Measurements from ENCODE around the gene LYZL4.

DNA sequence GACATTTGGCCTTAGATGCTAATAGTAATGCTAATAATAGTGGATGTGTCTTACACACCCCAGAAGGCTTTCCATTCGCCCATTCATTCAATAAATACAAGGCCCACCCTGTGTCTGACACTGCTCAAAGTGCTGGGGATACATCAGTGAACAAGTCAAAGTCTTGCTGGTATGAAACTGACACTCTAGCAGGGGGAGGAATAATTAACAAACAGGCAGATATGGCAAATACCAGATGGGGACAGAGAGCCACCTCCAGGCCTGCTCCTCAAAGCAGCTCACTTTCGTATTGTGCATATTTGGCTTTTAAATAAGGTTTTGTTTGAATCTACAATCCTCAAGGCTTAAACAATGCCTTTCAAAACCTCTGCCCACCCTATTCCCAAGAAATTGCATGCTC lies 28.3 kb upstream of the LYZL4 start:
- TF ChIP-seq POLR2A (IDR thresholded peaks at IDR 0.05; ENCODE audit: extremely low read depth, insufficient read length), result no peak
- TF ChIP-seq, protein P1, sequence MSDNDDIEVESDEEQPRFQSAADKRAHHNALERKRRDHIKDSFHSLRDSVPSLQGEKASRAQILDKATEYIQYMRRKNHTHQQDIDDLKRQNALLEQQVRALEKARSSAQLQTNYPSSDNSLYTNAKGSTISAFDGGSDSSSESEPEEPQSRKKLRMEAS (IDR thresholded peaks at IDR 0.05; ENCODE audit: low read depth, low read length), result no peak
- TF ChIP-seq, protein P2, sequence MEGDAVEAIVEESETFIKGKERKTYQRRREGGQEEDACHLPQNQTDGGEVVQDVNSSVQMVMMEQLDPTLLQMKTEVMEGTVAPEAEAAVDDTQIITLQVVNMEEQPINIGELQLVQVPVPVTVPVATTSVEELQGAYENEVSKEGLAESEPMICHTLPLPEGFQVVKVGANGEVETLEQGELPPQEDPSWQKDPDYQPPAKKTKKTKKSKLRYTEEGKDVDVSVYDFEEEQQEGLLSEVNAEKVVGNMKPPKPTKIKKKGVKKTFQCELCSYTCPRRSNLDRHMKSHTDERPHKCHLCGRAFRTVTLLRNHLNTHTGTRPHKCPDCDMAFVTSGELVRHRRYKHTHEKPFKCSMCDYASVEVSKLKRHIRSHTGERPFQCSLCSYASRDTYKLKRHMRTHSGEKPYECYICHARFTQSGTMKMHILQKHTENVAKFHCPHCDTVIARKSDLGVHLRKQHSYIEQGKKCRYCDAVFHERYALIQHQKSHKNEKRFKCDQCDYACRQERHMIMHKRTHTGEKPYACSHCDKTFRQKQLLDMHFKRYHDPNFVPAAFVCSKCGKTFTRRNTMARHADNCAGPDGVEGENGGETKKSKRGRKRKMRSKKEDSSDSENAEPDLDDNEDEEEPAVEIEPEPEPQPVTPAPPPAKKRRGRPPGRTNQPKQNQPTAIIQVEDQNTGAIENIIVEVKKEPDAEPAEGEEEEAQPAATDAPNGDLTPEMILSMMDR (IDR thresholded peaks at IDR 0.05; ENCODE audit: low read depth, low read length), result no peak
